ENCODE measurements around the gene SYN1. TPM values are rescaled to one million over a fixed set of nuclear protein-coding genes. Genes with fewer than 3 reads are reported as not detected.

SYN1 gene
- total and polyA plus RNA-seq, 2 experiments from 2014 or later, result 3.6 to 6.7 TPM

DNA sequence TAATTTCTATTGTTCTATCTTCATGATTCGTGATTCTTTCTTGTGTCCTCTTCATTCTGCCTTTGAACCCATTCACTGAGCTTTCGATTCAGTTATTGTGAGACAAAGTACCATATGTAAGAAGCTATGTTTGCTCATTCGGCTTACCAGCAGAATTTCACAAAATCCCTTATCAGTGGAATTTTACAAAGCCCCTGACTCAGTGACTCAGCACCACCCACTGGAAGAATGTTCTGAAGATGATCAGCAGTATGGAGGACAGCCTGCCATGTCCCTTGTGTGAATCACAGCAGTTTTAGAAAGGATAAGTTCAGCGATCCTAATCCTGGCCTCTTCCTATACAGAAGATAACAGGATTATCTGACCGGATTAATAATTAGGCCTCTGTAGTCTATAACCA lies 45.1 kb upstream of the SYN1 start (continued):
- TF ChIP-seq ZNF462 (CRISPR knock-in tag; IDR thresholded peaks at IDR 0.05), result no peak
- no peak for TF ChIP-seq ZNF114 (CRISPR knock-in tag; IDR thresholded peaks at IDR 0.05)
- TF ChIP-seq EZH2 (IDR thresholded peaks at IDR 0.05; ENCODE audit: low read depth, unreplicated experiment), result no peak

GRCh38 chrX:47662144-47662657 lies 42.5 kb upstream of the SYN1 start:
- Histone ChIP-seq H3K27me3 (ENCODE audit: insufficient read depth) (peaks cover 12% of the 10 kb centered on the region; the same call in 1 of the 2 replicates), H3K4me1 (ENCODE audit: insufficient read depth) (no peaks in the 10 kb centered on the region; the same call in 1 of the 2 replicates), H3K36me3 (ENCODE audit: insufficient read depth) (no peaks in the 10 kb centered on the region), H4K20me1 (replicated peaks; ENCODE audit: insufficient read depth) (no peaks in the 10 kb centered on the region), H3F3A (replicated peaks; ENCODE audit: low read depth) (no peaks in the 10 kb centered on the region), H2AFZ (no peak overlapping the region), H3K27ac (ENCODE audit: low read depth) (no peak overlapping the region), H3K4me3 (no peak overlapping the region), H3K9me2 (ENCODE audit: insufficient read depth) (no peaks in the 10 kb centered on the region), H3K79me2 (replicated peaks; ENCODE audit: insufficient read depth) (peaks cover 5% of the 10 kb centered on the region; the same call in 1 of the 2 replicates), H3K4me2 (no peak overlapping the region)
- ATAC-seq (no peak), DNase-seq (ENCODE audit: low spot score) (no peak)
- peaks cover 9% of the 10 kb centered on the region for H3K27me3 Mint-ChIP-seq (ENCODE audit: insufficient read depth, low read depth, poor library complexity)
- TF ChIP-seq REST (IDR thresholded peaks at IDR 0.05; ENCODE audit: unreplicated experiment), result no peak
- no peak for TF ChIP-seq CREB1 (CRISPR knock-in tag; IDR thresholded peaks at IDR 0.05; ENCODE audit: low read depth)
- no peak for TF ChIP-seq POLR2AphosphoS5 (IDR thresholded peaks at IDR 0.05; ENCODE audit: low read depth)
- TF ChIP-seq STAT1 (IDR thresholded peaks at IDR 0.05; ENCODE audit: unreplicated experiment), result no peak
- TF ChIP-seq JUNB (IDR thresholded peaks at IDR 0.05; ENCODE audit: unreplicated experiment), result no peak
- TF ChIP-seq NANOG (IDR thresholded peaks at IDR 0.05; ENCODE audit: borderline replicate concordance), result no peak
- TF ChIP-seq EZH2 (IDR thresholded peaks at IDR 0.05; ENCODE audit: low read depth, unreplicated experiment), result no peak
- no peak for TF ChIP-seq ZNF331 (CRISPR knock-in tag; IDR thresholded peaks at IDR 0.05; ENCODE audit: low read depth)
- no peak for TF ChIP-seq CTCF (conservative IDR thresholded peaks at IDR 0.05; ENCODE audit: low read depth in 2 of 2)
- TF ChIP-seq ZNF114 (CRISPR knock-in tag; IDR thresholded peaks at IDR 0.05), result no peak
- TF ChIP-seq EZH2phosphoT487 (IDR thresholded peaks at IDR 0.05; ENCODE audit: unreplicated experiment), result no peak
- TF ChIP-seq, protein P1, sequence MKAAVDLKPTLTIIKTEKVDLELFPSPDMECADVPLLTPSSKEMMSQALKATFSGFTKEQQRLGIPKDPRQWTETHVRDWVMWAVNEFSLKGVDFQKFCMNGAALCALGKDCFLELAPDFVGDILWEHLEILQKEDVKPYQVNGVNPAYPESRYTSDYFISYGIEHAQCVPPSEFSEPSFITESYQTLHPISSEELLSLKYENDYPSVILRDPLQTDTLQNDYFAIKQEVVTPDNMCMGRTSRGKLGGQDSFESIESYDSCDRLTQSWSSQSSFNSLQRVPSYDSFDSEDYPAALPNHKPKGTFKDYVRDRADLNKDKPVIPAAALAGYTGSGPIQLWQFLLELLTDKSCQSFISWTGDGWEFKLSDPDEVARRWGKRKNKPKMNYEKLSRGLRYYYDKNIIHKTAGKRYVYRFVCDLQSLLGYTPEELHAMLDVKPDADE (IDR thresholded peaks at IDR 0.05), result no peak
- H3K4me3 Mint-ChIP-seq, result no peak overlapping the region
- H3K9me3 Mint-ChIP-seq, result peaks cover 7% of the 10 kb centered on the region; the same call in 2 of the 3 replicates
- H3K4me1 Mint-ChIP-seq, result no peaks in the 10 kb centered on the region
- peaks cover 4% of the 10 kb centered on the region; the same call in 2 of the 3 replicates for H3K36me3 Mint-ChIP-seq (ENCODE audit: low read depth)
- no peak overlapping the region for H3K27ac Mint-ChIP-seq

All from GM23338 (cell line).